SK-N-SH (cell line): ENCODE measurements around the gene NYAP2. TPM values are rescaled to one million over a fixed set of nuclear protein-coding genes. Genes with fewer than 3 reads are reported as not detected.

Source experiments
- CTCF ChIA-PET: fragments of 300-600, 350-600 bp; formaldehyde crosslinking; extraction: SDS; loops from one replicate; lab custom pipeline; 2021; lab: Yijun Ruan, JAX
- POLR2A ChIA-PET: fragments of 350-600 bp; sonication (Branson Sonifier 250); formaldehyde crosslinking; extraction: SDS; loops from one replicate; lab custom pipeline; 2020; ENCODE audit warnings: antibody characterized with exemption, inconsistent platforms; lab: Yijun Ruan, JAX
- DNase-seq: peaks from one replicate; pipeline ENCODE4 v3.0.0; 2012
- H2AFZ ChIP-seq: fragments of 200-600 bp; sonication (generic); 2 replicates; pipeline ENCODE4 v1.8.1; 2016; ENCODE audit warnings: antibody characterized with exemption, mild to moderate bottlenecking, low read depth
- H3F3A ChIP-seq: fragments of 200-600 bp; sonication (generic); replicated peaks from 2 replicates; pipeline ENCODE3; 2016; ENCODE audit warnings: antibody characterized with exemption, mild to moderate bottlenecking; ENCODE audit not compliant: insufficient read depth
- H3K27ac ChIP-seq, 2 experiments: fragments of 200-500 bp in 1 of 2; fragments of 200-600 bp in 1 of 2; sonication (Bioruptor generic) in 1 of 2; sonication (generic), shearing (Covaris generic) in 1 of 2; 2 replicates each; pipeline versions ENCODE4 v1.5.1 to v1.6.1; 2014 to 2016; ENCODE audit warnings: low read depth in 2 of 2, inconsistent platforms in 1 of 2, low read length in 1 of 2, mild to moderate bottlenecking in 1 of 2, mixed read lengths in 1 of 2
- H3K27me3 ChIP-seq: fragments of 200-600 bp; sonication (generic), shearing (Covaris generic); 2 replicates; pipeline ENCODE4 v1.6.1; 2016; ENCODE audit warnings: mixed run types; ENCODE audit not compliant: insufficient read depth
- H3K36me3 ChIP-seq, 2 experiments: fragments of 200-500 bp in 1 of 2; fragments of 200-600 bp in 1 of 2; sonication (Bioruptor generic) in 1 of 2; sonication (generic) in 1 of 2; replicated peaks in 1 of 2; 2 replicates each; pipeline versions ENCODE3 to v1.5.1; 2014 to 2016; ENCODE audit warnings: low read length in 1 of 2, mild to moderate bottlenecking in 1 of 2; ENCODE audit not compliant: insufficient read depth in 2 of 2, control insufficient read depth in 1 of 2
- H3K4me1 ChIP-seq, 2 experiments: fragments of 200-500 bp in 1 of 2; fragments of 200-600 bp in 1 of 2; sonication (Bioruptor generic) in 1 of 2; sonication (generic), shearing (Covaris generic) in 1 of 2; 2 replicates each; pipeline versions ENCODE4 v1.5.1 to v1.6.1; 2014 to 2016; ENCODE audit warnings: low read depth in 1 of 2, low read length in 1 of 2, mixed run types in 1 of 2; ENCODE audit not compliant: insufficient read depth in 2 of 2, control insufficient read depth in 1 of 2
- H3K4me2 ChIP-seq: fragments of 200-600 bp; sonication (generic), shearing (Covaris generic); 2 replicates; pipeline ENCODE4 v1.6.1; 2017; ENCODE audit warnings: mixed run types
- H3K4me3 ChIP-seq, 2 experiments: fragments of 200-500 bp in 1 of 2; fragments of 200-600 bp in 1 of 2; sonication (Bioruptor generic) in 1 of 2; sonication (generic), shearing (Covaris generic) in 1 of 2; 2 replicates each; pipeline versions ENCODE4 v1.5.1 to v1.8.1; 2014 to 2016; ENCODE audit warnings: low read depth in 2 of 2, inconsistent platforms in 1 of 2, low read length in 1 of 2, mild to moderate bottlenecking in 1 of 2, mixed read lengths in 1 of 2, moderate library complexity in 1 of 2
- H3K79me2 ChIP-seq: fragments of 200-600 bp; sonication (generic); 2 replicates; pipeline ENCODE4 v1.8.1; 2017; ENCODE audit warnings: mild to moderate bottlenecking; ENCODE audit not compliant: insufficient read depth
- H3K9ac ChIP-seq: fragments of 200-600 bp; sonication (generic); 2 replicates; pipeline ENCODE4 v1.6.1; 2017; ENCODE audit warnings: mixed run types
- H3K9me2 ChIP-seq: fragments of 200-600 bp; sonication (generic); 2 replicates; pipeline ENCODE4 v1.6.1; 2017; ENCODE audit warnings: mixed run types
- H3K9me3 ChIP-seq: fragments of 200-600 bp; sonication (generic); 2 replicates; pipeline ENCODE4 v1.6.1; 2017; ENCODE audit warnings: mixed run types, mild to moderate bottlenecking, moderate library complexity
- H4K20me1 ChIP-seq: fragments of 200-600 bp; sonication (generic); 2 replicates; pipeline ENCODE4 v1.6.1; 2017; ENCODE audit warnings: mild to moderate bottlenecking, mixed run types; ENCODE audit not compliant: insufficient read depth
- CTCF ChIP-seq: fragments of 200-600 bp; sonication (generic); IDR thresholded peaks from 2 replicates; pipeline ENCODE4 v1.6.1; 2017; ENCODE audit warnings: antibody characterized with exemption, mild to moderate bottlenecking, moderate library complexity
- EZH2phosphoT487 ChIP-seq: fragments of 200-600 bp; sonication (generic); IDR thresholded peaks from 2 replicates; pipeline ENCODE4 v1.6.1; 2017; ENCODE audit warnings: low read depth, mixed run types, mild to moderate bottlenecking, antibody characterized with exemption, moderate library complexity, borderline replicate concordance
- FOSL2 ChIP-seq: IDR thresholded peaks from 2 replicates; pipeline ENCODE4 v1.4.0; 2012; ENCODE audit warnings: low read depth, mild to moderate bottlenecking, moderate library complexity, borderline replicate concordance
- FOXJ3 ChIP-seq: sonication (generic); formaldehyde crosslinking; IDR thresholded peaks from 2 replicates; pipeline ENCODE4 v1.5.1; 2020; ENCODE audit warnings: mild to moderate bottlenecking, missing genetic modification reagents
- GABPA ChIP-seq: IDR thresholded peaks from 2 replicates; pipeline ENCODE4 v1.4.0; 2012; ENCODE audit warnings: low read depth, mild to moderate bottlenecking
- GATA2 ChIP-seq: sonication (generic); formaldehyde crosslinking; IDR thresholded peaks from 2 replicates; pipeline ENCODE4 v1.5.0; 2020; ENCODE audit warnings: mild to moderate bottlenecking, missing genetic modification reagents
- IRF3 ChIP-seq: fragments of 150-350 bp; IDR thresholded peaks from 2 replicates; pipeline ENCODE4 v1.6.1; 2016; ENCODE audit warnings: mild to moderate bottlenecking, low read depth, low read length
- JUND ChIP-seq: IDR thresholded peaks from 2 replicates; pipeline ENCODE4 v1.4.0; 2012
- MAX ChIP-seq: IDR thresholded peaks from 2 replicates; pipeline ENCODE4 v1.4.0; 2012; ENCODE audit warnings: low read depth
- POLR2AphosphoS5 ChIP-seq: IDR thresholded peaks from 2 replicates; pipeline ENCODE4 v1.6.1; 2012; ENCODE audit warnings: low read depth, low read length
- SIN3A ChIP-seq: IDR thresholded peaks from 2 replicates; pipeline ENCODE4 v1.6.1; 2012; ENCODE audit warnings: low read depth, mild to moderate bottlenecking, low read length, moderate library complexity, borderline replicate concordance
- YY1 ChIP-seq: IDR thresholded peaks from 2 replicates; pipeline ENCODE4 v1.4.0; 2012; ENCODE audit warnings: low read depth, mild to moderate bottlenecking
- WGBS: methylation state at CpG from one replicate; pipeline ENCODE4 v1.1.6; 2017; ENCODE audit warnings: low lambda C conversion rate; 5-methylcytosine and 5-hydroxymethylcytosine counted together
- polyA plus RNA-seq, 3 experiments: library from polyadenylated mRNA; depleted of rRNA; stranded (reverse); fragments of >200 nt; gene quantifications; 2 replicates each; pipeline ENCODE4 v1.2.3, GENCODE V29; 2012
- TF ChIP-seq, protein P1 (sequence below): IDR thresholded peaks from 2 replicates; pipeline ENCODE4 v1.4.0; 2012; ENCODE audit warnings: low read depth, borderline replicate concordance
- TF ChIP-seq, protein P2 (sequence below): IDR thresholded peaks from 2 replicates; pipeline ENCODE4 v1.6.1; 2012; ENCODE audit warnings: mild to moderate bottlenecking, low read depth, low read length, moderate library complexity

Gene NYAP2
- polyA plus RNA-seq, 1 of the 3 experiments (the other 2 are of a cell fraction) = not detected

- H3K4me3 ChIP-seq = no peak overlapping the region
- CTCF ChIA-PET = interaction anchor here (0.7 to 1.6 kb wide), 2 partner anchors 20 to 569 kb away, joined by 3 to 6 read pairs; no protein-coding TSS in a partner anchor
- TF ChIP-seq YY1 (no peak), GATA2 (CRISPR knock-in tag) (no peak), CTCF (no peak), JUND (no peak), EZH2phosphoT487 (no peak), GABPA (no peak), FOXJ3 (CRISPR knock-in tag) (no peak), MAX (no peak), FOSL2 (no peak), IRF3 (no peak), SIN3A (no peak), POLR2AphosphoS5 (no peak)
- TF ChIP-seq, protein P1, sequence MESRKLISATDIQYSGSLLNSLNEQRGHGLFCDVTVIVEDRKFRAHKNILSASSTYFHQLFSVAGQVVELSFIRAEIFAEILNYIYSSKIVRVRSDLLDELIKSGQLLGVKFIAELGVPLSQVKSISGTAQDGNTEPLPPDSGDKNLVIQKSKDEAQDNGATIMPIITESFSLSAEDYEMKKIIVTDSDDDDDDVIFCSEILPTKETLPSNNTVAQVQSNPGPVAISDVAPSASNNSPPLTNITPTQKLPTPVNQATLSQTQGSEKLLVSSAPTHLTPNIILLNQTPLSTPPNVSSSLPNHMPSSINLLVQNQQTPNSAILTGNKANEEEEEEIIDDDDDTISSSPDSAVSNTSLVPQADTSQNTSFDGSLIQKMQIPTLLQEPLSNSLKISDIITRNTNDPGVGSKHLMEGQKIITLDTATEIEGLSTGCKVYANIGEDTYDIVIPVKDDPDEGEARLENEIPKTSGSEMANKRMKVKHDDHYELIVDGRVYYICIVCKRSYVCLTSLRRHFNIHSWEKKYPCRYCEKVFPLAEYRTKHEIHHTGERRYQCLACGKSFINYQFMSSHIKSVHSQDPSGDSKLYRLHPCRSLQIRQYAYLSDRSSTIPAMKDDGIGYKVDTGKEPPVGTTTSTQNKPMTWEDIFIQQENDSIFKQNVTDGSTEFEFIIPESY = no peak
- TF ChIP-seq, protein P2, sequence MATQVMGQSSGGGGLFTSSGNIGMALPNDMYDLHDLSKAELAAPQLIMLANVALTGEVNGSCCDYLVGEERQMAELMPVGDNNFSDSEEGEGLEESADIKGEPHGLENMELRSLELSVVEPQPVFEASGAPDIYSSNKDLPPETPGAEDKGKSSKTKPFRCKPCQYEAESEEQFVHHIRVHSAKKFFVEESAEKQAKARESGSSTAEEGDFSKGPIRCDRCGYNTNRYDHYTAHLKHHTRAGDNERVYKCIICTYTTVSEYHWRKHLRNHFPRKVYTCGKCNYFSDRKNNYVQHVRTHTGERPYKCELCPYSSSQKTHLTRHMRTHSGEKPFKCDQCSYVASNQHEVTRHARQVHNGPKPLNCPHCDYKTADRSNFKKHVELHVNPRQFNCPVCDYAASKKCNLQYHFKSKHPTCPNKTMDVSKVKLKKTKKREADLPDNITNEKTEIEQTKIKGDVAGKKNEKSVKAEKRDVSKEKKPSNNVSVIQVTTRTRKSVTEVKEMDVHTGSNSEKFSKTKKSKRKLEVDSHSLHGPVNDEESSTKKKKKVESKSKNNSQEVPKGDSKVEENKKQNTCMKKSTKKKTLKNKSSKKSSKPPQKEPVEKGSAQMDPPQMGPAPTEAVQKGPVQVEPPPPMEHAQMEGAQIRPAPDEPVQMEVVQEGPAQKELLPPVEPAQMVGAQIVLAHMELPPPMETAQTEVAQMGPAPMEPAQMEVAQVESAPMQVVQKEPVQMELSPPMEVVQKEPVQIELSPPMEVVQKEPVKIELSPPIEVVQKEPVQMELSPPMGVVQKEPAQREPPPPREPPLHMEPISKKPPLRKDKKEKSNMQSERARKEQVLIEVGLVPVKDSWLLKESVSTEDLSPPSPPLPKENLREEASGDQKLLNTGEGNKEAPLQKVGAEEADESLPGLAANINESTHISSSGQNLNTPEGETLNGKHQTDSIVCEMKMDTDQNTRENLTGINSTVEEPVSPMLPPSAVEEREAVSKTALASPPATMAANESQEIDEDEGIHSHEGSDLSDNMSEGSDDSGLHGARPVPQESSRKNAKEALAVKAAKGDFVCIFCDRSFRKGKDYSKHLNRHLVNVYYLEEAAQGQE = no peak
- TF ChIP-seq, all 33 proteins: peak for 0
- no peaks in the 10 kb centered on the region for H3K27me3 ChIP-seq
- no peaks in the 10 kb centered on the region for H3K9me3 ChIP-seq
- POLR2A ChIA-PET = no interaction called here
- DNase-seq = no peak
- no peak overlapping the region for H3K4me2 ChIP-seq
- no peaks in the 10 kb centered on the region for H3F3A ChIP-seq
- no peak overlapping the region for H3K9ac ChIP-seq
- H3K79me2 ChIP-seq = no peaks in the 10 kb centered on the region
- H4K20me1 ChIP-seq = no peaks in the 10 kb centered on the region
- no peaks in the 10 kb centered on the region for H3K36me3 ChIP-seq
- no peak overlapping the region for H3K27ac ChIP-seq
- 33% methylated on average over 3 of the region's 3 CpGs for WGBS
- H2AFZ ChIP-seq = no peak overlapping the region
- H3K9me2 ChIP-seq = no peaks in the 10 kb centered on the region
- H3K4me1 ChIP-seq = no peaks in the 10 kb centered on the region
Measured at GRCh38 chr2:225640550-225640949, 241.0 kb downstream of the NYAP2 start.
